Measurements from ENCODE around the gene SEMA3A. TPM values are rescaled to one million over a fixed set of nuclear protein-coding genes. Genes with fewer than 3 reads are reported as not detected.
"Not testable (repeated sequence)": the region's sequence is repeated elsewhere in the genome, so short reads cannot be mapped to it uniquely, and the experiment has no call there.

SEMA3A gene
- polyA plus RNA-seq (2011; rRNA removed), result 6.8 and 12.2 TPM in 2 replicates
- polyA minus RNA-seq (2011; rRNA and poly(A)+ RNA removed), result 6.4 and 8.9 TPM in 2 replicates

GRCh38 chr7:84194484-84195271, at the start of gene SEMA3A:
SEMA3A (minus strand) TSS chr7:84194789; CDS start chr7:84194586, 203 bp downstream.
- no peak for TF ChIP-seq CTCF (IDR thresholded peaks at IDR 0.05; ENCODE audit: insufficient read depth, low read depth, low read length)
- Histone ChIP-seq H3K4me3 (ENCODE audit: low read depth, low read length) (peak within 1 kb of the TSS; percentile 58), H3K36me3 (ENCODE audit: control insufficient read depth, insufficient read depth, low read length) (no peaks in the 10 kb centered on the region), H3K27me3 (ENCODE audit: control insufficient read depth, insufficient read depth, low read length) (no peaks in the 10 kb centered on the region)
- ChIA-PET POLR2A (interaction anchor here (0.6 kb wide), 1 partner anchor 354 kb away, joined by 5 read pairs; no protein-coding TSS in a partner anchor), CTCF (interaction anchor here (0.6 to 1.2 kb wide), 4 partner anchors 76 to 258 kb away, joined by 3 to 4 read pairs (median 3); no protein-coding TSS in a partner anchor)
- DNase-seq (ENCODE audit: low read depth), result no peak

- H3K36me3 ChIP-seq (ENCODE audit: control insufficient read depth, insufficient read depth, low read length); H3K4me3 ChIP-seq (ENCODE audit: low read depth, low read length); DNase-seq (ENCODE audit: low read depth); POLR2A ChIA-PET; CTCF ChIA-PET; H3K27me3 ChIP-seq (ENCODE audit: control insufficient read depth, insufficient read depth, low read length): not testable (repeated sequence)
These were observed 48.4 kb upstream of the SEMA3A start for GRCh38 chr7:84243037-84243436.

DNA sequence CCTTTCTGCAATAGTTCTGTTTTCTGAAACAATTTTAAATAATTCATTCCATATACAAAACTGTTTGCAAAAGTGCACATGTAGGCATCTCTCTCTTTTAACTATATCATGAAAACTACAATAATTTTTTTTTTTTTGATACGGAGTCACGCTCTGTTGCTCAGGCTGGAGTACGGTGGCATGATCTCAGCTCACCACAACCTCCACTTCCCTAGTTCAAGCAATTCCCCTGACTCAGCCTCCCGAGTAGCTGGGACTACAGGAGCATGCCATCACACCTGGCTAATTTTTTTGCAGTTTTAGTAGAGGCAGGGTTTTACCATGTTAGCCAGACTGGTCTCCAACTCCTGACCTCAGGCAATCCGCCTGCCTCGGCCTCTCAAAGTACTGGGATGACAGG, 44.0 kb upstream of the SEMA3A start:
- CTCF ChIA-PET, result no interaction called here
- POLR2A ChIA-PET, result no interaction called here
- no peaks in the 10 kb centered on the region for H3K27me3 ChIP-seq (ENCODE audit: control insufficient read depth, insufficient read depth, low read length)
- DNase-seq (ENCODE audit: low read depth), result no peak
- H3K36me3 ChIP-seq (ENCODE audit: control insufficient read depth, insufficient read depth, low read length), result no peaks in the 10 kb centered on the region
- TF ChIP-seq CTCF (IDR thresholded peaks at IDR 0.05; ENCODE audit: insufficient read depth, low read depth, low read length), result no peak
- no peak overlapping the region for H3K4me3 ChIP-seq (ENCODE audit: low read depth, low read length)

DNA sequence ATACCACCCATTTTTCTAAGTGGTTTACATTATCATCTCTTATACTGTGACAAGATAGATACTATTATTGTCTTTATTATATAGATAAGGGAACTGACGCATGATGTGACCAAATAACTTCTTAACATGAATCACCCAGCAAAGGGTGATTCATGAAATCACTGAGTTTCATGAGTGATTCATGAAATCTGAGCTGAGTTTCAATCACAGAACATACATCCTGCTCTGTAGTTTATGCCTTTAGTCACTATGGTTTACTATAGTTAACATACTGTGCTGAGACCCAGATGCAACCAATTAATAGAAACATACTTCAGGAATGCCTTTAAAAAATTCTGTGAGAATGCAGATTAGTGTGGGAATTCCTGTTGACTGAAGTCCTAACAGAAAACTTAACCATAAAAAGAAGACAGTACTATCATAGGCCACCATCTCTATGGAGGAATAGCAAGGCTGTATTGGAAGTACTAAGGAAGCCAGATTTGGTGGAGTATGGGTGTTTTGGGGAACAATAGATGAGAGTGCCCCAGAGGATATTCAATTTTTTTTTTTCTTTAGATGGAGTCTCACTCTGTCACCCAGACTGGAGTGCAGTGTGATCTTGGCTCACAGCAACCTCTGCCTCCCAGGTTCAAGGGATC, 43.1 kb upstream of the SEMA3A start:
- Histone ChIP-seq H3K27me3 (ENCODE audit: control insufficient read depth, insufficient read depth, low read length) (no peaks in the 10 kb centered on the region), H3K36me3 (ENCODE audit: control insufficient read depth, insufficient read depth, low read length) (no peaks in the 10 kb centered on the region), H3K4me3 (ENCODE audit: low read depth, low read length) (no peak overlapping the region)
- TF ChIP-seq CTCF (IDR thresholded peaks at IDR 0.05; ENCODE audit: insufficient read depth, low read depth, low read length), result no peak
- ChIA-PET CTCF (interaction anchor here (1.0 kb wide), 1 partner anchor 20 kb away, joined by 3 read pairs; no protein-coding TSS in a partner anchor), POLR2A (no interaction called here)
- DNase-seq (ENCODE audit: low read depth), result peak; percentile 70

DNA sequence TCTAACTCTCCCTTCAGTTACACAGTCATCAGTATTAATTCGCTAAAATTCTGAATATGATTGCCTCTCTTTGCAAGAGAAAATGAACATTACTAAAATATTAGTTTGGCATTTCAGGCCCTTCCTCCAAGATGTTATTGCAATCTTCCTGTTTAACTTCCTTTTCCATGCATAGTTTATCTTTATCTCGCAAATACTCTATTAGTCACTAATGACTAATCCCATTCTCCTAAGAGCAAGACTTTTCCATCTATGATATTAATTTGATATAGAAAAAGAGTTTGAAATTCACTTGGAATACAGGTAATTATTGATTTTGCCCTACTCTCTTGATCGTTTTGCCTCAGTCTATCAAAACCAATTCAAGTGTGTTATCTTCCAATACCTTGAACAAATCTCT, 41.8 kb upstream of the SEMA3A start:
- H3K27me3 ChIP-seq (ENCODE audit: control insufficient read depth, insufficient read depth, low read length), result no peaks in the 10 kb centered on the region
- CTCF ChIA-PET, result no interaction called here
- TF ChIP-seq CTCF (IDR thresholded peaks at IDR 0.05; ENCODE audit: insufficient read depth, low read depth, low read length), result no peak
- H3K36me3 ChIP-seq (ENCODE audit: control insufficient read depth, insufficient read depth, low read length), result no peaks in the 10 kb centered on the region
- H3K4me3 ChIP-seq (ENCODE audit: low read depth, low read length), result no peak overlapping the region
- POLR2A ChIA-PET, result no interaction called here
- no peak for DNase-seq (ENCODE audit: low read depth)
